ENCODE data around the gene DYNC1I1.

Gene DYNC1I1

DNA sequence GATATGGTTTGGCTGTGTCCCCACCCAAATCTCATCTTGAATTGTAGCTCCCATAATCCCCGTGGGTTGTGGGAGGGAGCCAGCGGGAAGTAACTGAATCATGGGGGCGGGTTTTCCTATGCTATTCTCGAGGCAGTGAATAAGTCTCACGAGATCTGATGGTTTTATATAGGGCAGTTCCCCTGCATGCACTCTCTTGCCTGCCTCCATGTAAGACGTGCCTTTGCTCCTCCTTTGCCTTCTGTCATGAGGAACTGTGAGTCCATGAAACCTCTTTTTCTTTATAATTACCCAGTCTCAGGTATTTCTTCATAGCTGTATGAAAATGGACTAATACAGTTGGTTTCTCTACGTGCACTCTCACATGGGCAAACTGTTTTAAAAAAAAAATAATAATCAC, 341.8 kb downstream of the DYNC1I1 start:
- Histone ChIP-seq H3K36me3 (no peaks in the 10 kb centered on the region), H3K4me1 (no peaks in the 10 kb centered on the region), H3K4me3 (ENCODE audit: low read depth, low read length) (no peak overlapping the region), H3K27me3 (no peaks in the 10 kb centered on the region), H3K9me3 (no peaks in the 10 kb centered on the region)
- TF ChIP-seq, protein P1, sequence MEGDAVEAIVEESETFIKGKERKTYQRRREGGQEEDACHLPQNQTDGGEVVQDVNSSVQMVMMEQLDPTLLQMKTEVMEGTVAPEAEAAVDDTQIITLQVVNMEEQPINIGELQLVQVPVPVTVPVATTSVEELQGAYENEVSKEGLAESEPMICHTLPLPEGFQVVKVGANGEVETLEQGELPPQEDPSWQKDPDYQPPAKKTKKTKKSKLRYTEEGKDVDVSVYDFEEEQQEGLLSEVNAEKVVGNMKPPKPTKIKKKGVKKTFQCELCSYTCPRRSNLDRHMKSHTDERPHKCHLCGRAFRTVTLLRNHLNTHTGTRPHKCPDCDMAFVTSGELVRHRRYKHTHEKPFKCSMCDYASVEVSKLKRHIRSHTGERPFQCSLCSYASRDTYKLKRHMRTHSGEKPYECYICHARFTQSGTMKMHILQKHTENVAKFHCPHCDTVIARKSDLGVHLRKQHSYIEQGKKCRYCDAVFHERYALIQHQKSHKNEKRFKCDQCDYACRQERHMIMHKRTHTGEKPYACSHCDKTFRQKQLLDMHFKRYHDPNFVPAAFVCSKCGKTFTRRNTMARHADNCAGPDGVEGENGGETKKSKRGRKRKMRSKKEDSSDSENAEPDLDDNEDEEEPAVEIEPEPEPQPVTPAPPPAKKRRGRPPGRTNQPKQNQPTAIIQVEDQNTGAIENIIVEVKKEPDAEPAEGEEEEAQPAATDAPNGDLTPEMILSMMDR (IDR thresholded peaks at IDR 0.05; ENCODE audit: low read depth, low read length), result no peak
- DNase-seq, result no peak

DNA sequence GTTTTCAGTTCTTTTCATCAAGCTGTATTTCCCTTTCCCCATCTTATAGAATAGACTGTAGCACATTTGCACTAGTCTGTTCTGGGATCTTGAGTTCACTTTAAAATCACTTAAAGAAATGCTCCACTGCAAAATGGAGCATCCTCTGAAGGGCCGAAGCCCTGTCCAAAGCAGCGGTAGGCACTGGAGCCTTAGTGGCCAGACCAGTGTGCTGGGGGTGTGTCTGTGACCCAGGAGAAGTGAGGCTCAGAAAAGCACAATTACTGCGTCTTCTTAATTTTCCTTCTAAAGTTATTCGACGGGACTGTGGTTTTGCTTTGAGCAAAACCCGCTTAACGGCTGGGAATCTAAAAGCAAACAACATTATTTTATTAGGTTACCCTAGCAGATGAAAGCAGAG, 343.8 kb downstream of the DYNC1I1 start:
- no peak overlapping the region for H3K4me3 ChIP-seq (ENCODE audit: low read depth, low read length)
- DNase-seq, result no peak
- H3K4me1 ChIP-seq, result no peaks in the 10 kb centered on the region

DNA sequence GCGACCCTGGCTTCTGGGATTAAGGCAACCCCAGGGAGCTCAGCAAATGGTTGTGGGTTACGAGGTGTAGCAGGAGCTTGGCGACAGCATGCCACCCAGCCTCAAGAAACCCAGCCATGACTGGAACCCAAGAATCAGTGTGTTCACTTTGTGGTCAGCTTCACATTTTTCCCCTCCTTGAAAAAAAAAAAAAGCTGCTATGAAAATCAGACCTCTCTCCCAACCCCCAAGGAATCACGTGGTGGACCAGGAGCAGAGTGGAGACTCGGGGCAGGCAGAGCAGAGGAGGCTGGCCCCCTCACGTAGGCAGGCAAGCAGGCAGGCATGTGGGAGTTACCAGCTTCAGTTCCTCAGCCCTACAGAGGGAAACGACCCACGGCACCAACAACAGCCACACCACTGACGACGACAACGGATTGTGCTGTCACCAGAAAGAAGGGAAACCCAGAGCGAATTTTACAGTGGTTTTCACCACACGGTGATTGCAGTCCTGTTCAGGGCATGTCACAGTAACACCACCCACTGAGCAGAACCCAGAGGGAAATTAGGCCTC, 346.2 kb downstream of the DYNC1I1 start:
- TF ChIP-seq, protein P1 (IDR thresholded peaks at IDR 0.05; ENCODE audit: low read depth, low read length), result no peak
- H3K4me1 ChIP-seq, result no peaks in the 10 kb centered on the region
- DNase-seq, result no peak
- H3K4me3 ChIP-seq (ENCODE audit: low read depth, low read length), result no peak overlapping the region
- H3K36me3 ChIP-seq, result peaks cover 6% of the 10 kb centered on the region; the same call in 1 of the 2 replicates
- H3K9me3 ChIP-seq, result no peaks in the 10 kb centered on the region
- H3K27me3 ChIP-seq, result no peaks in the 10 kb centered on the region

More for the DNA sequence above, 343.8 kb downstream of the DYNC1I1 start:
- peaks cover 5% of the 10 kb centered on the region; the same call in 1 of the 2 replicates for H3K36me3 ChIP-seq
- no peaks in the 10 kb centered on the region for H3K9me3 ChIP-seq
- TF ChIP-seq, protein P1 (IDR thresholded peaks at IDR 0.05; ENCODE audit: low read depth, low read length), result no peak
- H3K27me3 ChIP-seq, result no peaks in the 10 kb centered on the region

DNA sequence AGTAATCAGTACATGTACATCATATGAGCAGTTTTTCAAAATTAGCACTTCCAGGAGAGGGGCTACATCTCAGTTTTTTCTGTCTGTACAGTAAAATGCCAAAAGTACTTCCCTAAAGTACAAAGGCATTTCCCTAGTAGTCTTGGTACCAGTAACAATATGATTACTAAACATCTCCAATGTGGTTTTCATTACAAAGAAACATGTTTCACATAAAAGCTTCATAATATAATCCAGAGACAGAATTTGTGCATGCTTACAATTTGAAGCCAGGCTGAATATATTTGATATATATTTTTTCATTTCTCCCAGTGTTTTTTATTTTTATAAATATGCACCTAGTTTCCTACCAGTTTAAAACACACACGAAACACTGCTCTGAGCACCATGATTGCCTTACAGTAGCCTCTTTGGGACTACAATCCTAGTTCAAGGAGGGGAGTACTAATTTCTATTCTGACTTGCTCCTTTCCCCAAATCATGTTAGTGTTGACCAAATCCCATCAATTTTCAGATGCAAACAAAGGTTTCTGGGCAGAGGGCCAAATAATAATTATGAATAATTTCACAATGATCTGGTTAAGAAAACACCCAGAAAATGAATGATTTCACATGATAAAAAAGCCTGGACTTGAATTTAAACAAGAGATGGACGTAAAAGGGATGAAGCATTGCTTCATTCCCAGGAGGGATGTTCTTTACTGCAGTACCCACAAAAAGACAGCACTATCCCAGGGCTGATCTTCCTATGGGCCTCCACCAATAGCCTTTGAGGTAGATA, 348.3 kb downstream of the DYNC1I1 start:
- TF ChIP-seq, protein P1 (IDR thresholded peaks at IDR 0.05; ENCODE audit: low read depth, low read length), result no peak

DNA sequence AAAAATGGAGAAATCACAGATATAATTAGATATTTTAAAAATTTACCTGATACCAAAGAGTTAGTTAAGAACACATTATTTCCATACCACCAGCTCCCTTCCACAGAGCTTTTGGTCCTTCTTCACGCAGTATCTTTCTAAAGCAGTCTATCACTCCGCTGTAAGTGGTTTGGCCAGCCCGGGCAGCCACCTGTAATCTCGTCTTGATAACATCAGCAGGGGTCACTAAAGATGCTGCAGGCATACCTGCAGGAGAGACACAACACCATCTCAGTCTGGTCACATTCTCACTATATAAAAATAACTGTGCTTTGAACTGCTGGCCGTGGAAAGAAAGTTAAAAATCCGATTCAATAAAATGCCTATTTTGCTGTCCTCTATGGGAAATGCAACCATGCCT, 349.4 kb downstream of the DYNC1I1 start:
- Histone ChIP-seq H3K4me3 (ENCODE audit: low read depth, low read length) (no peak overlapping the region), H3K27me3 (no peaks in the 10 kb centered on the region), H3K4me1 (no peaks in the 10 kb centered on the region), H3K9me3 (no peaks in the 10 kb centered on the region), H3K36me3 (peaks cover 6% of the 10 kb centered on the region; the same call in 1 of the 2 replicates)
- no peak for DNase-seq
- TF ChIP-seq, protein P1 (IDR thresholded peaks at IDR 0.05; ENCODE audit: low read depth, low read length), result no peak

More for the DNA sequence above, 348.3 kb downstream of the DYNC1I1 start:
- no peak overlapping the region for H3K4me3 ChIP-seq (ENCODE audit: low read depth, low read length)
- H3K27me3 ChIP-seq, result no peaks in the 10 kb centered on the region
- no peaks in the 10 kb centered on the region for H3K4me1 ChIP-seq
- peaks cover 6% of the 10 kb centered on the region; the same call in 1 of the 2 replicates for H3K36me3 ChIP-seq
- no peak for DNase-seq
- H3K9me3 ChIP-seq, result no peaks in the 10 kb centered on the region

DNA sequence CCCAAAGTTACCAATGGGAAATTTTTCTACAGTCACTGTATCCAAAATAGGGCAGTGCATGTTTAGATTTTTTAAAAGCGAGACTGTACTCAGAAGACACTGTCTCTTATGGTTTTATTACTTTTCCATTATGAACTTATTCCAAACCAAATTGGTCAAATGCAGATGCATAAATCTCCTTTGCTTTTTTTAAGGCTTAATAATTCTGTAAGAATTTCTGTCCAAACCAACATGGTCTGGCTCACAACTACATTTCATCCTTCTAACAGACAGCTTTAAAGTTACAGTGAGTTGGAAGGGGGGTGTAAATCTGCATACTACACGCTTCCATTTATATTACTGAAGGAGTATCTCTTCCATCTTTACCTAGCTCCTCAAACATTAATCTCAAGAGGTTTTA, 350.4 kb downstream of the DYNC1I1 start:
- DNase-seq, result no peak
- TF ChIP-seq, protein P1 (IDR thresholded peaks at IDR 0.05; ENCODE audit: low read depth, low read length), result no peak
- Histone ChIP-seq H3K36me3 (peaks cover 6% of the 10 kb centered on the region; the same call in 1 of the 2 replicates), H3K27me3 (no peaks in the 10 kb centered on the region), H3K4me1 (no peaks in the 10 kb centered on the region), H3K4me3 (ENCODE audit: low read depth, low read length) (no peak overlapping the region), H3K9me3 (no peaks in the 10 kb centered on the region)

Measured in BE2C (cell line).